ENCODE results near the gene EIF2S3B.

EIF2S3B gene

DNA sequence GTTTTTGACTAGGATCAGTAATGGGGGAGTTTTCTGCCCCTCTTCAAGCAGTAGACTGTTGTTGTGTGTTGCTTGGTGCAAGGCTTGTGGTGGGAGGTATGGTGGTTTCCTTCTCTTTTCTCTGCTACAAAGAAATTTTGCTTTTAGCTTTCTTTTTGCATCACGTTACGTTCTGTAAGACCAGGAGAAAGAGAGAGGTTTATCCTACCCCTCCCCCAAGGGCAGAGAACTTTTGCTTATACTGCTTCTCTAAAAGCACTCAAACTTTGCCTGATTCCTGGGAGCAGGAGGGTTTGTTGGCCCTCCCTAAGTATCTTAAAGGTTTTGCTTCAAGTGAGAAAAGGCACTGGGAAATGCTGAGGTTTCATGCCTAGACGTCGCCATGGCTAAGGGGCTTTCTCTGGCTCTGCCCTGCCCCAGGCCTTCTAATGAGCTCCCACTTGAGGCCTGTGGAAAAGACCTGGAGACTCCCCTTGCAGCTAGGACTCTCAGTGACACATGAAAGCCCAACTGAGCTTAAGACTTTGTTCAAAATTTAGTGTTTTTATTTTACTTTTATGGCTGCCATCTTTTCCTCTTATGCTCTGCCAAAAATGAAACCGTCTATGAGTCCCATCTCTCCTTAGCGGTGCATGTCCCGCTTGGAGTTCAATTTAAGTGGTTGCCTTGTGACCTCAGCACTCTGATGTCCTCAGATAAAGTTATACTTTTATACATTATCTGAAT is 49.2 kb downstream of the EIF2S3B start:
- no peak for DNase-seq

DNA sequence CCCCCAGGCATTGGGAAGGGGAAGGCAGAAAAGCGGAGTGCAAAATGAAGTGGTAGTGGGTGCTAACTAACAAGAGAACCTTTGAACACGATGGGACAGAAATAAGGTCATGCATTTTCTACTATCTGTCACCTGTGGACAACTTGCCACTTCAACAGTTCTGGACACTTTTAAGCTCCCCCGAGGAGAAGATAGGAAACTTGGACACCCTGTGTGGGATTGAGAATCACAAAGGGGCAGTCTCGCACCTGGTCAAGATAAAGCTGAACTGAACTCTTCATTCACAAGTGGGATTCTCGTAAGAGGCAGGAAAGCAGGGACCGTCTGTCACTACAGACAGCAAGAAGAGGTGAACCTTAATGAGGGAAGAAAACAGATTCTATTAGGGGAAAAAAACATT is 51.6 kb downstream of the EIF2S3B start:
- DNase-seq, result no peak

GRCh38 chr12:10557766-10558165 is 52.1 kb downstream of the EIF2S3B start:
- DNase-seq, result no peak
